BJ (cell line): ENCODE data around the gene CDKAL1. TPM values are rescaled to one million over a fixed set of nuclear protein-coding genes. Genes with fewer than 3 reads are reported as not detected.

Experiments used
- CTCF ChIA-PET: fragments of 350-600 bp; formaldehyde crosslinking; extraction: SDS; loops from one replicate; lab custom pipeline; 2021; ENCODE audit warnings: antibody characterized with exemption, inconsistent platforms; lab: Yijun Ruan, JAX
- POLR2A ChIA-PET: fragments of 300-600 bp; sonication (Branson Sonifier 250); formaldehyde crosslinking; extraction: SDS; loops from one replicate; lab custom pipeline; 2021; ENCODE audit warnings: antibody characterized with exemption; lab: Charles Lee
- DNase-seq: peaks from one replicate; pipeline ENCODE4 v3.0.0-alpha.2; 2011; ENCODE audit warnings: low read depth
- H3K27me3 ChIP-seq: 2 replicates; pipeline ENCODE4 v1.6.0; 2011; ENCODE audit warnings: low read length; ENCODE audit not compliant: control insufficient read depth, insufficient read depth
- H3K36me3 ChIP-seq: 2 replicates; pipeline ENCODE4 v1.5.1; 2011; ENCODE audit warnings: low read length; ENCODE audit not compliant: control insufficient read depth, insufficient read depth
- H3K4me3 ChIP-seq: 2 replicates; pipeline ENCODE4 v1.5.1; 2011; ENCODE audit warnings: low read depth, mild to moderate bottlenecking, control low read depth, low read length
- polyA plus RNA-seq: library from polyadenylated mRNA; depleted of rRNA; stranded (reverse); fragments of >200 nt; gene quantifications from 2 replicates; pipeline ENCODE4 v1.2.3, GENCODE V29; 2011
- TF ChIP-seq, protein P1 (sequence below): IDR thresholded peaks from 2 replicates; pipeline ENCODE4 v1.5.1; 2011; ENCODE audit warnings: low read depth, mild to moderate bottlenecking, control low read depth, inconsistent platforms, low read length, moderate library complexity; ENCODE audit not compliant: insufficient read depth

CDKAL1 gene
- polyA plus RNA-seq, 1 experiment: 3.8 TPM

DNA sequence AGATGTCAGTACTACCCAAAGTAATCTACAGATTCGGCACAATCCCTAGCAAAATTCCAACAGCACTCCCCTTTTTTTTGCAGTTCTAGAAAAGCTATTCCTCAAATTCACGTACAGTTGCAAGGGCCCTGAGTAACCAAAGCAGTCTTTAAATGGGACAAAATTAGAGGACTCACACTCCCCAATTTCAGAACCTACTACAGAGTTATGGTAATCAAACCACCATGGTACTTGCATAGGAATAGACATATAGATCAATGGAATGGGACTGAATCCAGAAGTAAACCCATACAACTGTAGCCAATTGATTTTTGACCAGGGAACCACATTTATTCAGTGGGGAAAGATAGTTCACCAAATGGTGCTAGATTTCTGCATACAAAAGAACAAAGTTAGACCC, 350.8 kb downstream of the CDKAL1 start:
- H3K4me3 ChIP-seq: no peak overlapping the region
- TF ChIP-seq, protein P1, sequence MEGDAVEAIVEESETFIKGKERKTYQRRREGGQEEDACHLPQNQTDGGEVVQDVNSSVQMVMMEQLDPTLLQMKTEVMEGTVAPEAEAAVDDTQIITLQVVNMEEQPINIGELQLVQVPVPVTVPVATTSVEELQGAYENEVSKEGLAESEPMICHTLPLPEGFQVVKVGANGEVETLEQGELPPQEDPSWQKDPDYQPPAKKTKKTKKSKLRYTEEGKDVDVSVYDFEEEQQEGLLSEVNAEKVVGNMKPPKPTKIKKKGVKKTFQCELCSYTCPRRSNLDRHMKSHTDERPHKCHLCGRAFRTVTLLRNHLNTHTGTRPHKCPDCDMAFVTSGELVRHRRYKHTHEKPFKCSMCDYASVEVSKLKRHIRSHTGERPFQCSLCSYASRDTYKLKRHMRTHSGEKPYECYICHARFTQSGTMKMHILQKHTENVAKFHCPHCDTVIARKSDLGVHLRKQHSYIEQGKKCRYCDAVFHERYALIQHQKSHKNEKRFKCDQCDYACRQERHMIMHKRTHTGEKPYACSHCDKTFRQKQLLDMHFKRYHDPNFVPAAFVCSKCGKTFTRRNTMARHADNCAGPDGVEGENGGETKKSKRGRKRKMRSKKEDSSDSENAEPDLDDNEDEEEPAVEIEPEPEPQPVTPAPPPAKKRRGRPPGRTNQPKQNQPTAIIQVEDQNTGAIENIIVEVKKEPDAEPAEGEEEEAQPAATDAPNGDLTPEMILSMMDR: no peak
- ChIA-PET POLR2A (no interaction called here), CTCF (no interaction called here)
- H3K36me3 ChIP-seq: no peaks in the 10 kb centered on the region
- DNase-seq: no peak
- H3K27me3 ChIP-seq: no peaks in the 10 kb centered on the region

DNA sequence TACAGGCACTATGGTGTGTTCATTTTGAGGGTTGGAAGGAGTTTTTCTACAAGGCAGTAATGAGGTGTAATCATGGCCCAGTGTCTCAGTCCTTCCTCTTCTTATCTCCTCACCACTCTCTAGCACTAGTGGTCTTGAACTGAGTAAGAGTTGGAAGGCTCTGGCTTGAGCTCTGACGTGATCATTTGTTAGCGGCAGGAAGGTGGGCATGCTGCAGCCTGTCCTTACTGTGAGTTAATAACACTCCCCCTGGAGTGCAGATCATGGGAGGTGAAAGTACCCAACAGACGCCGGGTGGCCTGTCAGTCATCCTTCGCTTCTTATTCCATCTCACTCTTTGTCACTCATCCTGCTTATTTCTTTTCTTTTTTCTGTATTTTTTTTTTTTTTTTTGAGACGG, 356.9 kb downstream of the CDKAL1 start:
- no peak for DNase-seq
- Histone ChIP-seq H3K4me3 (no peak overlapping the region), H3K36me3 (no peaks in the 10 kb centered on the region), H3K27me3 (no peaks in the 10 kb centered on the region)
- TF ChIP-seq, protein P1: no peak
- ChIA-PET CTCF (no interaction called here), POLR2A (no interaction called here)

DNA sequence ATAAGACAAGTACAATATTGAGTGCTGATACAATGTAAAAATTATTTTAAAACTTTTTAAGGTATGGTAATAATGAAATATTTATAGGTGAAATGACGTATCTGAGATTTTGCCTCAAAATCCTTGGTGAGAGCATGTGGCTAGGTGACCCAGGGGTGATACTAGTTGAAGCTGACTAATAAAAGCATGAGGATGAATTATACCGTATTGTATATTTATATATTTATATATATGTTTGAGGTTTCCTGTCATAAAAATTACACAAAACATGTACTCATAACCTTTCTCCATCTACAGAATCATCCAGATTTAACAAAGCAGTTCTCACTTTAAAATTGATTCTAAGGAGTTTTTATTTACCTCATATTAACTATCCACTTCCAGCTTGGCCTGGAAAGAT, 358.1 kb downstream of the CDKAL1 start:
- Histone ChIP-seq H3K4me3 (no peak overlapping the region), H3K36me3 (no peaks in the 10 kb centered on the region), H3K27me3 (no peaks in the 10 kb centered on the region)
- POLR2A ChIA-PET: no interaction called here
- TF ChIP-seq, protein P1: no peak
- DNase-seq: no peak
- CTCF ChIA-PET: no interaction called here

DNA sequence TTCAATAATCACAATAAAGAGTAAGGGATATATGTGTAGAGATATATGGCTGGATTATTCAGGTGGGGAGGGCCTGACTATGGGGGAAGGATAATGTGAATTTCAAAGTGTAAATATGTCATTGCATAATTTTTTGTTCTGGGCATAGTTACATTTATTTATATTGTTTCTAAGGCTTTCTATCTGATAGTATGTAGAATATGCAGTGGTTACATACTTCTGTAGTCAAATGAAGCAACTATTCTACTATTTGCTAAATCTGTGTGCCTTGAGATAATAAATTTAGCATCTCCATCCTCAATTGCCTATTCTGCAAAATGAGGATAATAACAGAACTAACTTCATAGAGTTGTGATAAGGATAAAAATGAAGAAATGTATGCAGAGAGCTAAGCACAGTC, 359.2 kb downstream of the CDKAL1 start:
- TF ChIP-seq, protein P1: no peak
- CTCF ChIA-PET: no interaction called here

DNA sequence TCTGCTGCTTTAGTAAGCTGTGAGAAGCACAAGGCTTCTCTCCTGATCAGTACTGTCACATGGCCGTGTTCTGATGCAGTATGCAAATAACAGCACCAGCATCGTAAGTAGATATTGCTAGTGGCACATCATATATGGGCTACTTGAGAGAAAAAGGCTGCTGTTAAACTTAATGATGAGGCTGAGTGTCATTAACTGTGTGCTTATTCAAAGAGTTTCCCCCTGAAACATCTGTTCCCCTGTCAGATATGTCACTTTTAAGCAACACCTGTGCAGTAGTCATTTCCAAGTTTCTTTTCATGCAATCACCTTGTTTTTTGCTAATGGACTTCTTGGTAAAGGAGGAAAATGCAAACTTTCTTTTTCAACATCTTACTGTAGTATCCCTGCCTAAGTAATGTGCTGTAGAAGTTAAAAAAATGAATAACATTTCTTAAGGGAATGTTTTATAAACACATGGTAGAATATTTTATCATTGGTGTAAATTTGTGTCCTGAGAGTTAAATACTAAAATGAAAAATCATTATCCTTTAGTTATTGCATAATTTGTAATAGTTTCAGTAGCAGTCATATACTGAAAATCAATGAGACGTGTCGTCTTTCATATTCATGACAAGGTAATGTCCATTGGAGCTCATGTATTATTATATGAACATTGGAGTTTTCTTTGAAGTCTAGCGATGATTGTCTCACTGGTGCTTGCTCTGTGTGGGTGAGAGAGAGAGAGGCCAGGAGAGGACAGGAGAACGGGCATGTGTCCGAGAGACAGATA, 366.3 kb downstream of the CDKAL1 start:
- no peaks in the 10 kb centered on the region for H3K36me3 ChIP-seq
- CTCF ChIA-PET: interaction anchor here (0.9 kb wide), 1 partner anchor 19 kb away, joined by 3 read pairs; no protein-coding TSS in a partner anchor

More for the DNA sequence above, 359.2 kb downstream of the CDKAL1 start:
- no peak overlapping the region for H3K4me3 ChIP-seq
- H3K36me3 ChIP-seq: no peaks in the 10 kb centered on the region
- DNase-seq: no peak
- POLR2A ChIA-PET: no interaction called here
- H3K27me3 ChIP-seq: no peaks in the 10 kb centered on the region

More for the DNA sequence above, 366.3 kb downstream of the CDKAL1 start:
- POLR2A ChIA-PET: interaction anchor here (0.5 kb wide), 1 partner anchor 262 kb away, joined by 3 read pairs; no protein-coding TSS in a partner anchor
- H3K27me3 ChIP-seq: no peaks in the 10 kb centered on the region
- TF ChIP-seq, protein P1: no peak
- DNase-seq: no peak
- H3K4me3 ChIP-seq: no peak overlapping the region
